ENCODE measurements around the gene TMC3. TPM values are rescaled to one million over a fixed set of nuclear protein-coding genes. Genes with fewer than 3 reads are reported as not detected.

TMC3 gene
- total and polyA plus RNA-seq, 10 of the 15 experiments (the other 5 are each of a cell fraction or from before 2014, with no cell fraction given): 0.03 to 0.04 (median 0.04) TPM; not detected in 7

- in situ Hi-C loops (cut with MboI) (no loop called here), intact Hi-C loops (cut with micrococcal nuclease; ENCODE audit: unreplicated experiment) (no loop called here)
- Histone ChIP-seq H4K20me1 (ENCODE audit: control insufficient read depth, insufficient read depth) (no peaks in the 10 kb centered on the region), H3K9me3 (replicated peaks; ENCODE audit: control insufficient read depth, insufficient read depth, low read length) (no peaks in the 10 kb centered on the region), H3K9ac (ENCODE audit: control insufficient read depth, insufficient read depth, low read length) (peak overlapping the region; percentile 67), H3K27me3 (replicated peaks in 1 of 2; ENCODE audit: control insufficient read depth in 2 of 2, insufficient read depth in 2 of 2, low read length in 1 of 2) (no peaks in the 10 kb centered on the region), H3K4me2 (ENCODE audit: control insufficient read depth, insufficient read depth) (peak overlapping the region; percentile 91), H3K36me3 (ENCODE audit: control insufficient read depth in 2 of 2, insufficient read depth in 2 of 2, low read length in 1 of 2) (peaks cover 20 to 38% of the 10 kb centered on the region in 2 experiments), H3K27ac (ENCODE audit: control insufficient read depth, insufficient read depth) (peak overlapping the region; percentile 99), H3K79me2 (ENCODE audit: control insufficient read depth, insufficient read depth, low read length) (peaks cover 81% of the 10 kb centered on the region), H2AFZ (ENCODE audit: control insufficient read depth, low read depth, low read length) (no peak overlapping the region), H3K4me3 (peak overlapping the region; percentile 62), H3K4me1 (ENCODE audit: control insufficient read depth, insufficient read depth, low read length) (peaks cover 55% of the 10 kb centered on the region)
- ATAC-seq: peak; percentile 78
- BruUV-seq (replicated peaks): TSS peak; percentile 1
- POLR2A ChIA-PET: interaction anchor here (0.5 to 7.0 kb wide), 12 partner anchors 8 to 1300 kb away, joined by 3 to 103 read pairs (median 5); partner anchors contain the start of gene STARD5
- RAD21 ChIA-PET (ENCODE audit: unreplicated experiment): interaction anchor here (0.6 to 5.6 kb wide), 16 partner anchors 9 to 303 kb away, joined by 3 to 83 read pairs (median 5); partner anchors contain the start of gene STARD5
- CTCF ChIA-PET: interaction anchor here (0.9 to 4.8 kb wide), 12 partner anchors 8 to 36 kb away, joined by 3 to 50 read pairs (median 6); no protein-coding TSS in a partner anchor
- FAIRE-seq: peak; percentile 83
- SMC1A ChIA-PET (ENCODE audit: uncharacterized antibody, unreplicated experiment): interaction anchor here (0.6 to 5.3 kb wide), 18 partner anchors 9 to 278 kb away, joined by 3 to 107 read pairs (median 7); partner anchors contain the start of gene STARD5
- DNase-seq (ENCODE audit: low read depth, low spot score): peak; percentile 80
- 0% methylated on average over 5 of the region's 5 CpGs for WGBS (ENCODE audit: insufficient coverage, insufficient replicate concordance, low lambda C conversion rate, missing lambda C conversion rate)
- TF ChIP-seq ATF2 (IDR thresholded peaks at IDR 0.05; ENCODE audit: low read length) (no peak), STAT3 (IDR thresholded peaks at IDR 0.05; ENCODE audit: low read depth, low read length) (0 out of 2 replicates have a peak, but pooled peaks have one; percentile 11), CBX3 (IDR thresholded peaks at IDR 0.05; ENCODE audit: borderline replicate concordance, low read depth) (no peak), JUND (IDR thresholded peaks at IDR 0.05; ENCODE audit: low read depth, low read length) (peak; percentile 97), CBFB (IDR thresholded peaks at IDR 0.05; ENCODE audit: low read depth) (peak; percentile 82), ZNF217 (IDR thresholded peaks at IDR 0.05) (0 out of 2 replicates have a peak, but pooled peaks have one; percentile 70), PKNOX1 (IDR thresholded peaks at IDR 0.05) (0 out of 2 replicates have a peak, but pooled peaks have one; percentile 23), MYB (IDR thresholded peaks at IDR 0.05; ENCODE audit: borderline replicate concordance, low read depth, low read length) (no peak; the same call in 1 of the 2 replicates), TAF1 (IDR thresholded peaks at IDR 0.05; ENCODE audit: borderline replicate concordance, low read depth, low read length) (peak; percentile 57; the same call in 1 of the 2 replicates), MXI1 (IDR thresholded peaks at IDR 0.05; ENCODE audit: low read depth, low read length) (peak; percentile 92), SMAD1 (IDR thresholded peaks at IDR 0.05; ENCODE audit: low read depth, partially characterized antibody) (no peak), ZSCAN29 (IDR thresholded peaks at IDR 0.05) (no peak), JUNB (IDR thresholded peaks at IDR 0.05) (peak; percentile 98), CHD2 (IDR thresholded peaks at IDR 0.05; ENCODE audit: borderline replicate concordance, low read depth, low read length) (peak; percentile 83; the same call in 1 of the 2 replicates), GATAD2B (conservative IDR thresholded peaks at IDR 0.05; ENCODE audit: low read depth) (peak; percentile 96), HSF1 (IDR thresholded peaks at IDR 0.05; ENCODE audit: low read depth, low read length) (no peak), KAT2A (conservative IDR thresholded peaks at IDR 0.05; ENCODE audit: control insufficient read depth, low read depth, low read length) (no peak), SMAD5 (IDR thresholded peaks at IDR 0.05; ENCODE audit: low read depth) (no peak)
Measured at GRCh38 chr15:81301815-81302399, 72.1 kb downstream of the TMC3 start.
